OCI-LY1 (cell line): ENCODE measurements around the gene SMPD3.

Experiments used
- H2AFZ ChIP-seq: fragments of 200-600 bp; sonication (generic), shearing (Covaris generic); 2 replicates; pipeline ENCODE4 v1.6.0; 2014; ENCODE audit warnings: antibody characterized with exemption, mild to moderate bottlenecking, low read length
- H3F3A ChIP-seq: fragments of 200-600 bp; sonication (generic), shearing (Covaris generic); 2 replicates; pipeline ENCODE4 v1.6.0; 2014; ENCODE audit warnings: mild to moderate bottlenecking, antibody characterized with exemption, low read length, moderate library complexity; ENCODE audit not compliant: insufficient read depth
- H3K27ac ChIP-seq: fragments of 200-600 bp; sonication (generic); 2 replicates; pipeline ENCODE4 v1.5.1; 2014; ENCODE audit warnings: low read length, mixed run types, mild to moderate bottlenecking, low read depth; ENCODE audit not compliant: poor library complexity, severe bottlenecking
- H3K27me3 ChIP-seq: fragments of 200-600 bp; sonication (generic); 2 replicates; pipeline ENCODE4 v1.6.0; 2014; ENCODE audit warnings: antibody characterized with exemption, mild to moderate bottlenecking, low read length, moderate library complexity; ENCODE audit not compliant: insufficient read depth
- H3K36me3 ChIP-seq: fragments of 200-600 bp; sonication (generic); 2 replicates; pipeline ENCODE4 v1.6.1; 2014; ENCODE audit warnings: mild to moderate bottlenecking, antibody characterized with exemption, low read length, moderate library complexity, mixed read lengths; ENCODE audit not compliant: insufficient read depth
- H3K4me1 ChIP-seq: fragments of 200-600 bp; sonication (generic); 2 replicates; pipeline ENCODE4 v1.5.1; 2014; ENCODE audit warnings: mild to moderate bottlenecking, low read length, moderate library complexity; ENCODE audit not compliant: insufficient read depth, severe bottlenecking
- H3K4me2 ChIP-seq: fragments of 200-600 bp; sonication (generic), shearing (Covaris generic); 2 replicates; pipeline ENCODE4 v1.6.1; 2014; ENCODE audit warnings: low read length
- H3K4me3 ChIP-seq: fragments of 200-600 bp; sonication (generic); 2 replicates; pipeline ENCODE4 v1.5.1; 2014; ENCODE audit warnings: low read length, low read depth, mild to moderate bottlenecking, mixed read lengths; ENCODE audit not compliant: poor library complexity, severe bottlenecking
- H3K79me2 ChIP-seq: fragments of 200-600 bp; shearing (Covaris generic); 2 replicates; pipeline ENCODE4 v1.6.1; 2016; ENCODE audit warnings: mixed run types, low read length, mixed read lengths; ENCODE audit not compliant: insufficient read depth
- H3K9ac ChIP-seq: fragments of 200-600 bp; sonication (generic), shearing (Covaris generic); 2 replicates; pipeline ENCODE4 v1.6.1; 2014; ENCODE audit warnings: mild to moderate bottlenecking, low read length, mixed read lengths
- H3K9me2 ChIP-seq: fragments of 200-600 bp; sonication (generic), shearing (Covaris generic); 2 replicates; pipeline ENCODE4 v1.6.1; 2014; ENCODE audit warnings: low read depth, mild to moderate bottlenecking, low read length, mixed read lengths
- H3K9me3 ChIP-seq: fragments of 200-600 bp; shearing (Covaris generic); 2 replicates; pipeline ENCODE4 v1.6.1; 2014; ENCODE audit warnings: low read length, mixed read lengths
- H4K20me1 ChIP-seq: fragments of 200-600 bp; sonication (generic), shearing (Covaris generic); 2 replicates; pipeline ENCODE4 v1.6.0; 2016; ENCODE audit warnings: mild to moderate bottlenecking, low read length; ENCODE audit not compliant: insufficient read depth
- EZH2 ChIP-seq: fragments of 200-600 bp; sonication (generic), shearing (Covaris generic); IDR thresholded peaks from 2 replicates; pipeline ENCODE4 v1.8.0; 2017; ENCODE audit warnings: borderline replicate concordance, mixed run types, mild to moderate bottlenecking, antibody characterized with exemption, low read length, moderate library complexity, mixed read lengths
- TF ChIP-seq, protein P1 (sequence below): fragments of 200-600 bp; sonication (generic), shearing (Covaris generic); IDR thresholded peaks from 2 replicates; pipeline ENCODE4 v1.5.1; 2017; ENCODE audit warnings: mild to moderate bottlenecking, antibody characterized with exemption, low read length, moderate library complexity, mixed read lengths

Gene SMPD3

DNA sequence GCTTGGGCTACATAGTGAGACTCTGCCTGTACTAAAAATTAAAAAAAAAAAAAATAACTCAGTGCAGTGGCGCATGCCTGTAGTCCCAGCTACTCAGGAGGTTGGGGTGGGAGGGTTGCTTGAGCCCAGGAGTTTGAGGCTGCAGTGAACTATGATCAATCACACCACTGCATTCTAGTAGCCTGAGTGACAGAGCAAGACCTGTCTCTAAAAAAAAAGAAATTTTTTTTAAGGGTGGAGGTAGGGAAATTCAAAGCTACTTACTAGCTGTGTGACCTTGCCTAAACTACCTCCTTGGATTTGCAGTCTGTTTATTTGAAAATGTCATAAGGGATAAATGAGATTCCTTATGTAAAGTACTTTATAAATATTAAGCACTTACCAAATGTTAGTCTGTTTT, 3.4 kb upstream of the SMPD3 start:
- Histone ChIP-seq H3K4me2 (no peak overlapping the region), H3K4me3 (no peak overlapping the region), H3K27ac (no peak overlapping the region), H2AFZ (no peak overlapping the region), H4K20me1 (no peaks in the 10 kb centered on the region), H3K36me3 (no peaks in the 10 kb centered on the region), H3F3A (no peaks in the 10 kb centered on the region), H3K4me1 (peaks cover 12% of the 10 kb centered on the region), H3K9me2 (no peaks in the 10 kb centered on the region), H3K9me3 (no peaks in the 10 kb centered on the region), H3K79me2 (no peaks in the 10 kb centered on the region), H3K27me3 (no peaks in the 10 kb centered on the region), H3K9ac (no peak overlapping the region)
- no peak for TF ChIP-seq EZH2
- TF ChIP-seq, protein P1, sequence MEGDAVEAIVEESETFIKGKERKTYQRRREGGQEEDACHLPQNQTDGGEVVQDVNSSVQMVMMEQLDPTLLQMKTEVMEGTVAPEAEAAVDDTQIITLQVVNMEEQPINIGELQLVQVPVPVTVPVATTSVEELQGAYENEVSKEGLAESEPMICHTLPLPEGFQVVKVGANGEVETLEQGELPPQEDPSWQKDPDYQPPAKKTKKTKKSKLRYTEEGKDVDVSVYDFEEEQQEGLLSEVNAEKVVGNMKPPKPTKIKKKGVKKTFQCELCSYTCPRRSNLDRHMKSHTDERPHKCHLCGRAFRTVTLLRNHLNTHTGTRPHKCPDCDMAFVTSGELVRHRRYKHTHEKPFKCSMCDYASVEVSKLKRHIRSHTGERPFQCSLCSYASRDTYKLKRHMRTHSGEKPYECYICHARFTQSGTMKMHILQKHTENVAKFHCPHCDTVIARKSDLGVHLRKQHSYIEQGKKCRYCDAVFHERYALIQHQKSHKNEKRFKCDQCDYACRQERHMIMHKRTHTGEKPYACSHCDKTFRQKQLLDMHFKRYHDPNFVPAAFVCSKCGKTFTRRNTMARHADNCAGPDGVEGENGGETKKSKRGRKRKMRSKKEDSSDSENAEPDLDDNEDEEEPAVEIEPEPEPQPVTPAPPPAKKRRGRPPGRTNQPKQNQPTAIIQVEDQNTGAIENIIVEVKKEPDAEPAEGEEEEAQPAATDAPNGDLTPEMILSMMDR: no peak

DNA sequence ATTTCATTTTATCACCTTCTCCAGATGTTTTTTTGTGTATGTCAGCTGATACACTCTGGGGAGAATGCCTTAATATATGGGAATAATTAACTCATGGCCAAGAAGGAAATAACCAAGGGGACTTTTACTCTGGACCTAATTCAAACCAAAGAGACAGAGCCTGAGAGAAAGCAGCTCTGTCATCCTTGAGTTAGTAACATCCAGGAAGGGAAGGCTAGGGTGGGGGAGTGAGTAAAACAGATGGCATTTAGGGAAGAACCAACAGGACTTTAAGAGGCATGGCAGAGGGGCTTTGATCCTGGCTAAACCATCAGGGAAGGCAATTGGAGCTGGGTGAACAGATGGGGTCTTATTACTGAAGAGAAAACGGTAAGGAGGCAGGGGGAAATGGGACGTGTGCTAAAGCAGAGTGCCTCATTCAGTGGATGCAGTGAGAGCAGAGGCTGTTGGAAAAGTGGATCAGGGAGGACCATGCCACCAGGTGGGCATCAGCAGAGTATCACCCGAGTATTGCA, 2.5 kb upstream of the SMPD3 start:
- Histone ChIP-seq H4K20me1 (no peaks in the 10 kb centered on the region), H3K79me2 (no peaks in the 10 kb centered on the region), H2AFZ (no peak overlapping the region), H3K27me3 (no peaks in the 10 kb centered on the region), H3K27ac (no peak overlapping the region), H3K4me3 (no peak overlapping the region), H3K9me2 (no peaks in the 10 kb centered on the region), H3K4me2 (no peak overlapping the region), H3F3A (no peaks in the 10 kb centered on the region), H3K9me3 (no peaks in the 10 kb centered on the region), H3K4me1 (peaks cover 12% of the 10 kb centered on the region), H3K9ac (no peak overlapping the region), H3K36me3 (no peaks in the 10 kb centered on the region)
- no peak for TF ChIP-seq EZH2
- TF ChIP-seq, protein P1: no peak

DNA sequence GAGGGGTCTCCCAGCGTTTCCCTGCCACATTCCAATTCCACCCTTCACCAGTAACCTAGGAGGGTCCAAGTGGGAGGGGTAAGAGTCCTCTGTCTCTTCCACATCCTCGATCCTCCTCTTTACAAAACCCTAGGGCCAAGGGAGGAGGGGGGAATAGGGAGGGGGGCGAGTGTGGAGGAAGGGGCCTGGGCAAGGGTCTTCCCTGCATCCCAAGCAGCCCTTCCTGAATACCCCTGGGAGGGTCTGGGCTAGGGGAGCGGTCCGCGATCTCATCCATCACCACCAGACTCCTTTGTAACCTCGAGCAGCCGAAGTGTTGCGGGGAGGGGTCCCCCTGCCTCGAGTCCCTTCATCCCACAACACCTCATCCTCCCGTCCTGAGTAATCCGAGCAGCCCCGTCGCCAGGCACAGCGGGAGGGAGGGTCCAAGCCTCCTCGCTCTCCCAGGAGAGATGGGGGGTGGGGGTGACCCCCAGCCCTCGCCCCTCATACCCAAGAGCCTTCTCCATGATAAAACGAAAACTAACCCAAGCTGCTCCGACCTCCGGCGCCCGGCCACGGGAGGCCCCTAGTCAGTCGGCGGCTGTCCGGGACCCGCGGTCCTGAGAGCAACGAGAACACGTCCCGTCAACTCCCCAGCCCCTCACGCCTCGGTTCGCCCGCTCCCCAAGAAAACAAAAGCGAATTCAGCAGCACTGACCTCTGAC, 502 bp downstream of the SMPD3 start:
- peak overlapping the region; percentile 44 for H3K4me2 ChIP-seq
- no peak overlapping the region for H3K27ac ChIP-seq
- no peaks in the 10 kb centered on the region for H3K36me3 ChIP-seq
- peak overlapping the region; percentile 34 for H3K4me3 ChIP-seq
- H3K9me3 ChIP-seq: no peaks in the 10 kb centered on the region
- no peak overlapping the region for H2AFZ ChIP-seq
- H3K79me2 ChIP-seq: no peaks in the 10 kb centered on the region
- peaks cover 12% of the 10 kb centered on the region for H3K4me1 ChIP-seq
- no peaks in the 10 kb centered on the region for H3F3A ChIP-seq
- H3K9ac ChIP-seq: no peak overlapping the region
- H3K9me2 ChIP-seq: no peaks in the 10 kb centered on the region
- no peaks in the 10 kb centered on the region for H3K27me3 ChIP-seq
- no peaks in the 10 kb centered on the region for H4K20me1 ChIP-seq
- TF ChIP-seq, protein P1: no peak
- TF ChIP-seq EZH2: no peak
